ENCODE measurements around the gene TEX48.

The TEX48 gene

DNA sequence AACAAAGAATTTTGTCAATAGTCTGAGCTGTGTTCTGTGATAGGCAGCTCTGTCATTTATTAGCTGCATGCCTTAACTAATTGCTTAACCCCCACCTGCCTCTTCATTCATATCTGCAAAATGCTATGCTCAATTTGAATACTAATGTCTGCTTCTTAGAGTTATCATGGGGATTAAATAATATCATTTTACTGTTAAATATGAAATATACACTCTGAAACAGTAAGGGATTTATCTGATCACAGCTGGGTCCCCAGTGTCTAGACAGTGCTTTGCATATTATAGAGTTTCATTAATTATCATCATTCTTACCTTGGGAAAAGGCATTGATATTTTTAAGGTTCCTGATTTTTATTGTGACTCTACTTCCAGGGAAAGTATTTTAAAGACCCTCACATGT, 12.0 kb downstream of the TEX48 start:
- DNase-seq (ENCODE audit: low spot score) (no peak), FAIRE-seq (no peak)

DNA sequence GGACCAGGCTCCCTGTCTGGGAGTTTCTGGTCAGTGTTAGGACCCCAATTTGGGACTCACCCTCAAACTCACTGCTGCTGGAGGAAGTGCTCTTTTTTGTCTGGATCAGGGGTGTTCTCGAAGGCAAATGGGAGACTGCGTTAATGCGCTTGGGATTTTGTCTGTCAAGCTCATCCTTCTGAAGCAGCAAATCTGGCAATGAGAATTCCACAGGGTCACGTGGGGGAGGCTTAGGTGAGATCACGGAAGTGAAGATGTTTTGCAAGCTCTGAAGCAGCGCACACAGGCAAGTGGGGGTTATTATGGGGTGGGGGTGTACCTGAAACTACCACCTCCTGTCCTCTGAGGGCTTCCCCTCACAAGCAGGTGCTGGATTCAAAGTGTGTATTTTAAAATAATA, 13.8 kb downstream of the TEX48 start:
- DNase-seq (ENCODE audit: low spot score) (no peak), FAIRE-seq (no peak)

DNA sequence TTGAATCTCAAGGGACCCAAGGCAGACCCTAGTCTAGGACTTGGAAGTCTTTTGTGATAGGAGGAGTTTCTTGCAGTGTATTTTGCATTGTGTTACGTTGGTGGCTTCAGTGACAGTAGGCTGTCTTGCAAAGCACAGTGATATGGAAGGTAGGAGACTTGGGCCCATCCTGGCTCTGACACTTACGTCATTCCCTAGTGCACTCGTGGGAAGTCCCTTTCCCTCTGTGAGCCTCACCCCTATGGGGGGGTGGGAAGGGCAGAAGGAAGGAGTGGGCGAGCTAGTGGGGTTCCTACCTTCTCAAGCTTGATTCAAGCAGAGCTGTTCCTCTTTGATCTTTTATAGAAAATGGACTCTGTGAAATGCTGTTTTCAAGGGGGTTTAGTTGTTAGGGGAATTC, 15.1 kb downstream of the TEX48 start:
- FAIRE-seq (no peak), DNase-seq (ENCODE audit: low spot score) (no peak)

DNA sequence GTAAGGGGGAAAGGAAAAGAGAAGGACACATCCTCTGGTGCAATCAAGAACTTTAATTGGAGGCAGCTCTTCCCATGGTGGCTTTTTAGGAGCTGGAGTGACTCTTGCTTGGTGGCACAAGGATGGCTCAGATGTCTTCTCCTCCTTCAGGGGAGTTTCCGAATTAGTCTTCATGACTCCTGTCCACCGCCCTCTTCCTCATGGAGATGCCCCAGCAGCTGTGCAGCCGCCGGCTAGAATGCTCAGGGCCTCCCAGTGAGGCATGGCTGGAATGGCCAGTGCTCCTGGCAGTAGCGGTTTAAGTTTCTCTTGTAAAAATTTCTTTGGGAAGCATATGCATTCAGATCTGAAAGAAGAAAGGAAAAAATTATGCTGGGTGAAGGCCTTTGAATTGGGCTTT, 15.6 kb downstream of the TEX48 start:
- DNase-seq (ENCODE audit: low spot score) (no peak), FAIRE-seq (no peak)

DNA sequence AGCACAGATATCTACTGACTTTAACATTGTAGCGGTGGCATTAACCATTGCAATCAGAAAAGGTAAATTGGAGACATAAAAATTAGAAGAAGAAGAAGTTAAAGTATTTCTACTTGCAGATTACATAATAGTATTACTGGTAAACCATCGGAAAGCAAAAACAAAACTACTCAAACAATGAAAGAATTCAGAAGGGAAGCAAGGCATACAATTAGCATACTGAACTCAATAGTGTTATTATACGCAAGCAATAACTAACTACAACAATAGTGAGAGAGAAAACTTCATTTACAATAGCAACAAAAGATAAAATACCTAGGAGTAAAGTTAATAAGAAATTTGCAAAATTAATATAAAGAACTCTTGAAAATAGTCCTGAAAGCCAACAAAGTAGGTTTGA, 17.8 kb downstream of the TEX48 start:
- FAIRE-seq (no peak), DNase-seq (ENCODE audit: low spot score) (no peak)

DNA sequence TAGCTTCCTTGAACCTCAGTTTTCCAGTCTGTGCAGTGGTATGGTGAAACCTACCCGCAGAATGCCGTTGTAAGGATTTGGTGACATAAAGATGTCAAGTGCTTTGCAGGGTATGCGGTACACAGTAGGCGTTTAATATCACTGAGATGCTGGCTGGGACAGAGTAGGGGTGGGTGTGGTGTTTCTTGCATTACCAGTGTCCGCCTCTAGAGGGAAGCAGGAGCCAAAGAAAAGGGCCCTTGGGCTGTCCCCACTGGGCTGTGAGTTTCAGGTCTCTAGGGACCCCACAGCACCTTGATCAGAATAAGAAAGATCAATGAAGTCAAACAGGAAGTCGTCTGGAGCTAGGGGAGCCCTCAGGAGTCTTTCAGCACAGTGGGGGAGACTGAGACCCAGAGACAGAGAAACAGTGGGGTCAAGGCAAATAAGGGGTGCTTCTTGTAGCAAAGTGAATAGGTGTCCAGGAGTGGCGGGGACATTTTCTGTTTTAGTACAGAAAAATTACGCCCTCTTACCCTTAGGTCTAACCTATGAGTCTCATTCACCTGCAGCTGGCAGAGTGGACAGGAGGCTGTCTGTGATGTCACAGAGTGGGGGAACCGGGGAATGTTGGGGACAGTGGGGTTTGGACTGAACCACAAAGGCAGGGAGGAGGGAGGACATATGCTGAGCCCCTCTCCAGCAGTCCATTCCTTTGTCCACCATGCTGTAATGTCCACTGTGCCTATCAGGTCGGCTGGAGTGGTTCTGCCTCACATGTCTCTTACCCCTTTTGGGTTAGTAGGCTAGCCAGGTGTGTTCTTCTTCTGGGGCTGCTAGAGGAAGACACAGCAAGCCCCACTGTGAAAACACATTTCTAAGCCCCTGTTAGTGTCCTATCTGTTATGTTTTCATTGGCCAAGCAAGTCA, 19.7 kb downstream of the TEX48 start:
- no peak for DNase-seq (ENCODE audit: low spot score)

DNA sequence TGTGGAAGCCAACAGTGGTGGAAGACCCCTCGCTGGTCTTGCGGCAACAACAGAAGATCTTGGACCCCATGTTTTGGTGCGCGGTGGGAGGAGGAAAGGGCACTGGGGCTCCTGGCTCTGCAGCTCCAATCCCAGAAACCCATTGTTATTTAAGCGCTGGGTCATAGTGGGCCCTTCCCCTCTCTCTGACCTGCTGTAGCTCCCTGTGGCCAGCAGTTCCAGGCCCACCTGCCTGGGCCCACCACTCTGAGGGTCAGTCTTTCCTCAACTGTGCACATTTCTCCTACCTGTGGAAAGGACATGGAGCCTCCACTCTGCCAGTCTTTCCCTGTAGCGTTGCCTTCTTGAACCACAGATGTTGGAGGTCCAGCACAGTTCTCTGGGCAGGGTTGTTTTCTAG, 24.3 kb downstream of the TEX48 start, which contains the start of gene TEX53:
Gene TEX53, minus strand, starts transcription at position 101 of the 400 bp plus-strand sequence. Its CDS starts 31 bp downstream, at position 70.
- no peak for DNase-seq (ENCODE audit: low spot score)
- FAIRE-seq: no peak

More for the DNA sequence above, 19.7 kb downstream of the TEX48 start:
- FAIRE-seq: no peak

DNA sequence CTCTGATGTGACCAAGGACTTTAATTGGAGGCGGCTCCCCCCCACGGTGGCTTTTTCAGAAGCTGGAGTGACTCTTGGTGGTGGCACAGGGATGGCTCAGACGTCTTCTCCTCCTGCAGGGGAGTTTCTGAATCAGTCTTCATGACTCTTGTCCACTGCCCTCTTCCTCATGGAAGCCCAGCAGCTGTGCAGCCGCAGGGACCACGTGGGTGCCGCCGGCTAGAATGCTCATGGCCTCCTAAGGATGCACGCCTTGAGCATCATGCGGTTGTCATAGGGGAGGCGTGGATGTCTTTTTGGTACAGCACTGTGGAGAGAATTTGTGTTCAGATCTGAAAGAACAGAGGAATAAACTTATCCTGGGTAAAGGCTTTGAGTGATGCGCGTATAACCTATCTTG, 25.7 kb downstream of the TEX48 start:
- FAIRE-seq (no peak), DNase-seq (ENCODE audit: low spot score) (no peak)

DNA sequence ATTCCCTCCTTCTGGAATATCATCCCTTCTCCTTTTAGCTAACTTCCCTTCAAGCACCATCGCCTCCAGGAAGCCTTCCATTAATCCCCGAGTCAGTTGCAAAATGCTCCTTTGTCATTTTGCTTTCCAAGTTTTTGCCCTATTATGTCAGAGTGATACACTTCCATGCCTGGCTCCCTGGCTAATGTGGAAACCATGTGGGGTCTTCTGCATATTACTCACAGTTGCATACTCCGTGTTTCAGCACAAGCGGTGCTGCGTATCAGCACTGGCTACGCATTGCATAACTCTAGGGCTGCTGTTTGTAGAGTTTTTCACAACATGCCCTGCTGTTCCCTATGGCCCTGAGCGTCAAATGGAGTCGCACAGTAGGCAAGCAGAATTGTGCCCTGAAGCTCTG, 26.3 kb downstream of the TEX48 start:
- FAIRE-seq: no peak
- DNase-seq (ENCODE audit: low spot score): no peak

DNA sequence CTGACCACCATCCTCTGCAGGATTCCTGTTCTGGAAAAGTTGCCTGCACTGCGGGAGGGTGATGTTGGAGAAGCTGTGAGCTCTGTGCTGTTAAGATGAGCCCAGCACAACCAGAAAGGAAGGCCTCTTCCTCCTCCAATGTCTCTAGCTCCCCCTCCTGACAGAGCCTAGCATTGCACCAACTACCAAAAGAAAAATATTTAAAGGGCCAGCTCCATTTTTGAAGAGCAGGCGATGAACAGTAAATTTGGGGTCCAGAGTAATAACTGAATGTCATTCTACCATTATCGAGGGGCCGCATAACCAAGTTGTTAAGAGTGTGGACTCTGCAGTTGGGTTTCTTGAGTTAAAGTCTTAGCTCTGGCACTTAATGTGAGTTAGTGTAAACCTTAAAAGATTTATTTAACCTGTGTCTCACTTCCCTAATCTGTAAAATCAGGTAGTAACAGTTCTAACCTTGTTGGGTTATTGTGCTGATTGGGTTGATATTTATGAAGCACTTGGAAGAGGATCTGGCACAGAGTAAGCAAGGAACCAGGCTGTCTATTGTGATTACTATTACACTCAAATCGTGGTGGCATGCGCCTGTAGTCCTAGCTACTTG, 28.3 kb downstream of the TEX48 start:
- FAIRE-seq (peak; percentile 44), DNase-seq (ENCODE audit: low spot score) (peak; percentile 58)

DNA sequence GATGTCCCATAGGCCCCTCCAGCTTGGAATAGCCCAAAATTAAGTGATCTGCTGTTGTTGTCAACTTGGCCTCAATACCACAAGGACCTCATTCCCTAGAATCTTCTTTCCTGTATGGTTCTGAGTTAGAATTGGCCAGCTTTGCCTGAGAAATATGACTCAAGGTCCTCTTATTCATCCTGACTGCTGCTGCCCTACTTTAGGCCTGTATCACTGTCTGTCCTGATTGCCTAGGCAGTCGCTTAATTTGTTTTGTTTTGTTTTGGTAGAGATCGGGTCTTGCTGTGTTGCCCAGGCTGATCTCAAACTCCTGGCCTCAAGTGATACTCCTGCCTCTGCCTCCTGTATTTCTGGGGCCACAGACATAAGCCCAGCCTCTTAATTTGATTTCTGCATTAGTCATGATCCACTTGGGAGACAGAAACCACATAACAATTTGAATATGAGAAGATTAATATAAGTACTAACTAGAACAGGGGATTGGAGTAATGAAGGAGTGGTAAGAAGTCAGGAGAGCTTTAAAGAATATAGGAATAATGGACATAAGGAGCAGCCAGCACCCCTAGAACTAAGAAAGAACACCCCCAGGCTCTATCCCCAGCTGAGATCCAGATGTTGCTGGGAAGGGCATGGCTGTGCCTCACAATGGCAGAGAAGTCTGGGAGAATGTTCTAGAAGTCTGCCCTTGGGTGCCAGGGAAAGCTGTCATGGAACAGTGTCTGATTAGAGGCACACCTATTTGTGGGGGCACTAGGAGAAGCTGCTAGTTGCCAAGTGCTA, 29.0 kb downstream of the TEX48 start:
- DNase-seq (ENCODE audit: low spot score): no peak
- FAIRE-seq: no peak

DNA sequence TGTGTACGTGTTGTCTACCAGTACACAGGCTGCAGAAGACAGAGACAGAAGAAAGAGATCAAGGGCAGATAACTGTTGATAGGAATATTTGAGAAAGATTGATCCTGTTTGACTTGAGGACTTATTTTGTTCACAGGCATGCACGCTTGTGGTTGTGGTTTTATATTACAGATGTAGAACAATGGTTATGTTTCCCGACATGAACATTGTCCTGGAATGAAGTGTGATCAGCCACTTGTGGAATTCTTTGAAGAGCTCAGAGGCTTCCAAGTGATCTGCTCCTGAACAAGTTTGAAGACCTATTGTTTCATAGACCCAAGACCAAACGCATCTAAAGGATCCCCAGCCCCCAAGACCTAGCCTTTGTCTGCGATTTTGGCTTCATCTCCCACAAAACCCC, 38.1 kb downstream of the TEX48 start:
- DNase-seq (ENCODE audit: low spot score): no peak
- no peak for FAIRE-seq

DNA sequence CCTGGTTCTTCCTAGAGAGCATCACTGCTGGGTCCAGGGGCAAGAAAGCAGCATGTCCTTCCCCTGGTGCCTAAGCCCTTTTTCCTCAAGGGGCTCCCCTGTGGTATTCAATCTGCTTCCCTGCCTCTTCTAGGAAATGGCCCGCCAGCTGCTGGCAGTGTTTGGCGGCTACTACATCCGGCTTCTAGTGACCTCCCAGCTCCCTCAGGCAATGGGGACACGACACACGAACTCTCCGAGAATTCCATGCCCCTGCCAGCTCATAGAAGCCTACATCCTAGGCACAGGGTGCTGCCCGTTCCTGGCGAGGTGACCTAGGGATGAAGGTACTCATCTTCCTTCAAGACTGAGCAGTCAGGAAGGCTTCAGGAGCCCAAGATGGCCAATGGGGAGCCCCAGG, 39.0 kb downstream of the TEX48 start:
- FAIRE-seq (no peak), DNase-seq (ENCODE audit: low spot score) (no peak)

DNA sequence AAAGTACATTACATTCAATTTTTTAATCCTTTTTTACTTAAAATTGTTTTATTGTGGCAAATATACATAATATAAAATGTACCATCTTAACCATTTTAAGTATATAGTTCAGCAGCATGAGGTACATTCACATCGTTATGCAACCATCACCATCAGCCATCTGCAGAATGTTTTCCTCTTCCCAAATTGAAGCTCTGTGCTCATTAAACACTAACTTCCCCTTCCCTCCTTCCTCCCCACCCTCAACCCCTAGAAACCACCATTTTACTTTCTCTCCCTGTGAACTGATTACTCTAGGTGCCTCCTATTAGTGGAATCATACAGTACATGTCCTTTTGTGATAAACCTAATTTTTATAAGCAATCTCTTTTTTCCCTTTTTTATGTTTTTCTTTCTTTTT, 40.0 kb downstream of the TEX48 start:
- FAIRE-seq (no peak), DNase-seq (ENCODE audit: low spot score) (no peak)

DNA sequence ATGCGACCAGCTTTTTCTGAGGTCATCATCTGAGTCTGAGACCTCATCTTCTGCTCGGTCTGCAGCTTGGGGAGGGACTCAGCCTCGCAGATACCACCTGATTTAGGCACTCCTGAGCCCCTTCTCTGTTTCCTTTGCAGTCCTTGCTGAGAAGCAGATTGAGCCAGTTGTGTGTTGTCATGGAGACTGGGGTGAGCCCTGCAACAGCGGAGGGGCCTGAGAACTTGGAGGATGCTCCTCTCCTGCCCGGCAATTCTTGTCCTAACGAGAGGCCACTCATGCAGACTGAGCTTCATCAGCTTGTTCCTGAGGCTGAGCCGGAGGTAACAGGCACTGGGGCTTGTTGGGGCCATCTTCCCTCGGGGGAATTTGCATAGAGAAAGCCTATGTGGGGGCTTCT, 43.6 kb downstream of the TEX48 start:
- DNase-seq (ENCODE audit: low spot score) (no peak), FAIRE-seq (no peak)

DNA sequence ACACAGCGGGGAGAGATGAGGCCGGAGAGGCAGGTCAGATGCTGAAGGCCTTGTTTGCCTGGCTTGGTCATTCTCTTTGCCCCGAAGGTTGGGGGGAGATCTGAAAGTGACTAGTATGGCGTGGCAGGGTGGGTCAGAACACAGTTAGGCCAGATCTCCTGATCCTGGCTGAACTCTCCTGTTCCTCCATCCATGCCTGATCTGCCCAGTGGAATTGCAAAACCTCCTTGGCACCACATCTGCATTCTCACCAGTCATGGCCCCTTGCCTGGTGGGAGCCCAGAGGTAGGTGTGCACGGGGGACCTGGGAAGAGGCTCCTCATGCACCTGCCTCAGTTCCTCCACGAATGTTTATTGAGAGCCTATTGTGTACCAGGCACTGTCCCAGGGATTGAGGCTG, 47.6 kb downstream of the TEX48 start:
- FAIRE-seq (no peak), DNase-seq (ENCODE audit: low spot score) (no peak)

DNA sequence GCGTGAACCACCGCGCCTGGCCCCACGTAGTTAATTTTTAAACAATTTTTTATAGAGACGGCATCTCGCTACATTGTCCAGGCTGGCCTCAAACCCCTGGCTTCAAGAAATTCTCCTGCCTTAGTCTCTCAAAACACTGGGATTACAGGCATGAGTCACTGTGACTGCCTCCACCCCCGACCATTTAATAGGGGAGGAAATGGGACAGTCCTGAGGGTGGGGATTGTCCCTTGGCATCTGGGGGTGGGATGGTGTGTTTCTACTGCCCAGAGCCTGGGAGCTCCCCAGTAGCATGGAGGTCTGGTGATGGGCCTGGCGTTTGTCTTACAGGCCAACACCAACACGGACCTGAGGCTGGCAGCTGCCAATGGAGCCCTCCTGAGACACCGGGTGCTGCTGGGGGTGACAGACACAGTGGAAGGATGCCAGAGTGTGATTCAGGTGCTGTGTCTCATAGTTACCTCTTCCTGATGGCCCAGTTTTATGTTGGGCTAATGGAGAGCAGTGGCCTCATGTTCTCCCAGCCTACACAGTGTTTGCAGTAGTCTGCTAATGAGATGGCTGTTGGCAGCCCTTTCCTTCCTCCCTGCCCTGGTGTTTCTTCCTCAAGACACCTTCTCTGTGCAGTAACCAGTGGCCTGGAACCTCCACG, 48.4 kb downstream of the TEX48 start:
- no peak for FAIRE-seq
- peak; percentile 21 for DNase-seq (ENCODE audit: low spot score)

DNA sequence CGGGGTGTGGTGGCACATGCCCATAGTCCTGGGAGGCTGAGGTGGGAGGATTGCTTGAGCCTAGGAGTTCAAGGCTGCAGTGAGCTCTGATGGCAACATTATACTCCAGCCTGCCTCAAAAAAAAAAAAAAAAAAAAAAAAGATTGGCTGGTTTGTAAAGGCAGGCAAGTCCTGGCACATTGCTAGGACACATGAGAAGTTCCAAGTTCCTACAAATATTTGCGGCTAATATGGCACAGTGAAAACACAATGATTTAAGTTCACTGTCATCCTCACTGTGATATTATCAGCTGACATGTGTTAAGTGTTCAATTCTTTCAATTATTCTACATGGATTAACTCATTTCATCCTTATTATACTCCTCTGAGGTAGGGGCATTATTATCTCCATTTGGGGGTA, 50.8 kb downstream of the TEX48 start:
- FAIRE-seq: no peak
- DNase-seq (ENCODE audit: low spot score): no peak

DNA sequence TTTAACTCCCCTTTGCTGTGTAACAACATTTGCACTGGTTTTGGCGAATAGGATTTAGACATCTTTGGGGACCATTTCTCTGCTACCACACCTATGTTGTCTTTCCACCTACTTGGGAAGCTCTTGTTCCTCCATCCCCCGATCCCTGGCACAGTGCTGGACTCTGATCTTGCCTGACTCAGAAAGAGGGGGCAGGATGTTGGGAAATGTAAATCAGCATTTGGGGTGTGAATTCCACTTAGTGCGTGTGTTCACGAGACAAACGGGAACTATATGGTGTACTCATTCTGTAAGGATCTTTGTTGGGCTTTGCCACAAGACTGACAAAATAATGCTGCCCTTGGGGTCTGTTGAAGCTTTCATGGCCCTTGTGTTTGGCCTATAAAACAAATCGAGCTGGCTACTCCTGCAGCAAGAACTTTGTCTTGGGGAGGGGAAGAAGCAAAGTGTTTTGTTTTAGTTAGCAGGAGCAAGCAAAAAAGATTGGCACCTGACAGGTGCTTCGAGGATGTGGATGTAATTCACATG, 52.4 kb downstream of the TEX48 start:
- DNase-seq (ENCODE audit: low spot score) (no peak), FAIRE-seq (no peak)

DNA sequence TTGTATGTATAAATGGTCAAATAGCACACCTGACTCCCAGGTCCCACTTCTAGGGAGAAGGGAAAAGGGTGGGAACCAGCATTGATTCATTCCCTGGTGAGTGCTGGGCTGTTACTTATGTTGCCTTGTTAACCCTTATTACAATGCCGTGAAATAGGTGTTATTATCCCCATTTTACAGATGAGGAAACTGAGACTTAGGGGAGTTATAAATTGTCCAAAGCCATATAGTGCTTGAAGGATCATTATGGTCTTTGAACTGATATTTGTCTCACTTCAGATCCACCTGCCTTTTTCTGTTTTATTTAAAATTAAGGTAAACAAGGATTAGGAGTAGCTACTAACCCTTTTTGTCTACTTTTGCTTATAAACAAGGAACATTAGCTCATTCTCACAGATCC, 54.4 kb downstream of the TEX48 start:
- no peak for DNase-seq (ENCODE audit: low spot score)
- no peak for FAIRE-seq

DNA sequence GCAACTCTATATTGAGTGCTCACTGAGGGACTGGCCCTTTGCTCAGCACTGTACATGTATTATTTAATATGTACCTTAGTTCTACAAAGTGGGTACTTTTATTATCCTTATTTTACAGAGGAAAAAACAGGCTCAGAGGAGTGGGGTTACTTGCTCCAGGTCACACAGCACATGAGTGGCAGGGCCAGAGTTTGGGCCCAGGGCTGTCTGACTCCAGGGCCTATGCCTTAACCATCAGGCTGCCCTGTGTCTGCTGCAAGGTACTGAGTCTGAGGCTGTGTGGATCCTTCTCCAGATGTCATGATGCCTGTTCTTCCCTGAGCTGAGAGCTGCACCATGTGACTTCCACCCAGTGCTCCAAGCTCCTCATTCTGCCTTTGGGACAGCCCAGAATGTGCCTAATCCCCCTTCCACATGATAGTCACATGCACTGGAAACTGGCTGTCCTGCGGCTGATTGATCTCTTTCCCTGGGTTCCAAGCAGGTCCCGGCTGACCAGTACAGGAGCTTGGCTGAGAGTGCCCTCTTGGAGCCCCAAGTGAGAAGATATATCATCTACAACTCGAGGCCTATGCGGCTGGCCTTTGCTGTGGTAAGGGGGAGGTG, 55.5 kb downstream of the TEX48 start:
- DNase-seq (ENCODE audit: low spot score) (no peak), FAIRE-seq (no peak)
